SK-N-SH (cell line): Measurements from ENCODE around the gene ESF1. TPM values are rescaled to one million over a fixed set of nuclear protein-coding genes. Genes with fewer than 3 reads are reported as not detected.

ENCODE experiments used
- CTCF ChIA-PET: fragments of 300-600, 350-600 bp; formaldehyde crosslinking; extraction: SDS; loops from one replicate; lab custom pipeline; 2021; lab: Yijun Ruan, JAX
- POLR2A ChIA-PET: fragments of 350-600 bp; sonication (Branson Sonifier 250); formaldehyde crosslinking; extraction: SDS; loops from one replicate; lab custom pipeline; 2020; ENCODE audit warnings: antibody characterized with exemption, inconsistent platforms; lab: Yijun Ruan, JAX
- DNase-seq: peaks from one replicate; pipeline ENCODE4 v3.0.0; 2012
- H2AFZ ChIP-seq: fragments of 200-600 bp; sonication (generic); 2 replicates; pipeline ENCODE4 v1.8.1; 2016; ENCODE audit warnings: antibody characterized with exemption, mild to moderate bottlenecking, low read depth
- H3F3A ChIP-seq: fragments of 200-600 bp; sonication (generic); replicated peaks from 2 replicates; pipeline ENCODE3; 2016; ENCODE audit warnings: antibody characterized with exemption, mild to moderate bottlenecking; ENCODE audit not compliant: insufficient read depth
- H3K27ac ChIP-seq, 2 experiments: fragments of 200-500 bp in 1 of 2; fragments of 200-600 bp in 1 of 2; sonication (Bioruptor generic) in 1 of 2; sonication (generic), shearing (Covaris generic) in 1 of 2; 2 replicates each; pipeline versions ENCODE4 v1.5.1 to v1.6.1; 2014 to 2016; ENCODE audit warnings: low read depth in 2 of 2, inconsistent platforms in 1 of 2, low read length in 1 of 2, mild to moderate bottlenecking in 1 of 2, mixed read lengths in 1 of 2
- H3K27me3 ChIP-seq: fragments of 200-600 bp; sonication (generic), shearing (Covaris generic); 2 replicates; pipeline ENCODE4 v1.6.1; 2016; ENCODE audit warnings: mixed run types; ENCODE audit not compliant: insufficient read depth
- H3K36me3 ChIP-seq, 2 experiments: fragments of 200-500 bp in 1 of 2; fragments of 200-600 bp in 1 of 2; sonication (Bioruptor generic) in 1 of 2; sonication (generic) in 1 of 2; replicated peaks in 1 of 2; 2 replicates each; pipeline versions ENCODE3 to v1.5.1; 2014 to 2016; ENCODE audit warnings: low read length in 1 of 2, mild to moderate bottlenecking in 1 of 2; ENCODE audit not compliant: insufficient read depth in 2 of 2, control insufficient read depth in 1 of 2
- H3K4me1 ChIP-seq, 2 experiments: fragments of 200-500 bp in 1 of 2; fragments of 200-600 bp in 1 of 2; sonication (Bioruptor generic) in 1 of 2; sonication (generic), shearing (Covaris generic) in 1 of 2; 2 replicates each; pipeline versions ENCODE4 v1.5.1 to v1.6.1; 2014 to 2016; ENCODE audit warnings: low read depth in 1 of 2, low read length in 1 of 2, mixed run types in 1 of 2; ENCODE audit not compliant: insufficient read depth in 2 of 2, control insufficient read depth in 1 of 2
- H3K4me2 ChIP-seq: fragments of 200-600 bp; sonication (generic), shearing (Covaris generic); 2 replicates; pipeline ENCODE4 v1.6.1; 2017; ENCODE audit warnings: mixed run types
- H3K4me3 ChIP-seq, 2 experiments: fragments of 200-500 bp in 1 of 2; fragments of 200-600 bp in 1 of 2; sonication (Bioruptor generic) in 1 of 2; sonication (generic), shearing (Covaris generic) in 1 of 2; 2 replicates each; pipeline versions ENCODE4 v1.5.1 to v1.8.1; 2014 to 2016; ENCODE audit warnings: low read depth in 2 of 2, inconsistent platforms in 1 of 2, low read length in 1 of 2, mild to moderate bottlenecking in 1 of 2, mixed read lengths in 1 of 2, moderate library complexity in 1 of 2
- H3K79me2 ChIP-seq: fragments of 200-600 bp; sonication (generic); 2 replicates; pipeline ENCODE4 v1.8.1; 2017; ENCODE audit warnings: mild to moderate bottlenecking; ENCODE audit not compliant: insufficient read depth
- H3K9ac ChIP-seq: fragments of 200-600 bp; sonication (generic); 2 replicates; pipeline ENCODE4 v1.6.1; 2017; ENCODE audit warnings: mixed run types
- H3K9me2 ChIP-seq: fragments of 200-600 bp; sonication (generic); 2 replicates; pipeline ENCODE4 v1.6.1; 2017; ENCODE audit warnings: mixed run types
- H3K9me3 ChIP-seq: fragments of 200-600 bp; sonication (generic); 2 replicates; pipeline ENCODE4 v1.6.1; 2017; ENCODE audit warnings: mixed run types, mild to moderate bottlenecking, moderate library complexity
- H4K20me1 ChIP-seq: fragments of 200-600 bp; sonication (generic); 2 replicates; pipeline ENCODE4 v1.6.1; 2017; ENCODE audit warnings: mild to moderate bottlenecking, mixed run types; ENCODE audit not compliant: insufficient read depth
- ELF1 ChIP-seq: IDR thresholded peaks from 2 replicates; pipeline ENCODE4 v1.4.0; 2012
- EZH2phosphoT487 ChIP-seq: fragments of 200-600 bp; sonication (generic); IDR thresholded peaks from 2 replicates; pipeline ENCODE4 v1.6.1; 2017; ENCODE audit warnings: low read depth, mixed run types, mild to moderate bottlenecking, antibody characterized with exemption, moderate library complexity, borderline replicate concordance
- FOSL2 ChIP-seq: IDR thresholded peaks from 2 replicates; pipeline ENCODE4 v1.4.0; 2012; ENCODE audit warnings: low read depth, mild to moderate bottlenecking, moderate library complexity, borderline replicate concordance
- FOXJ3 ChIP-seq: sonication (generic); formaldehyde crosslinking; IDR thresholded peaks from 2 replicates; pipeline ENCODE4 v1.5.1; 2020; ENCODE audit warnings: mild to moderate bottlenecking, missing genetic modification reagents
- FOXM1 ChIP-seq: IDR thresholded peaks from 2 replicates; pipeline ENCODE4 v1.4.0; 2012; ENCODE audit warnings: low read depth, mild to moderate bottlenecking
- GABPA ChIP-seq: IDR thresholded peaks from 2 replicates; pipeline ENCODE4 v1.4.0; 2012; ENCODE audit warnings: low read depth, mild to moderate bottlenecking
- IRF3 ChIP-seq: fragments of 150-350 bp; IDR thresholded peaks from 2 replicates; pipeline ENCODE4 v1.6.1; 2016; ENCODE audit warnings: mild to moderate bottlenecking, low read depth, low read length
- JUND ChIP-seq: IDR thresholded peaks from 2 replicates; pipeline ENCODE4 v1.4.0; 2012
- NFIC ChIP-seq: IDR thresholded peaks from 2 replicates; pipeline ENCODE4 v1.4.0; 2012; ENCODE audit warnings: borderline replicate concordance
- NRF1 ChIP-seq: IDR thresholded peaks from 2 replicates; pipeline ENCODE4 v1.6.1; 2012; ENCODE audit warnings: low read depth, mild to moderate bottlenecking, low read length
- PBX3 ChIP-seq: IDR thresholded peaks from 2 replicates; pipeline ENCODE4; 2012
- POLR2AphosphoS5 ChIP-seq: IDR thresholded peaks from 2 replicates; pipeline ENCODE4 v1.6.1; 2012; ENCODE audit warnings: low read depth, low read length
- RAD21 ChIP-seq: IDR thresholded peaks from 2 replicates; pipeline ENCODE4 v1.6.1; 2012; ENCODE audit warnings: mild to moderate bottlenecking, low read length
- RCOR1 ChIP-seq: fragments of 150-350 bp; IDR thresholded peaks from 2 replicates; pipeline ENCODE4 v1.6.1; 2017; ENCODE audit warnings: antibody characterized with exemption, low read length
- RFX5 ChIP-seq: IDR thresholded peaks from 2 replicates; pipeline ENCODE4 v1.6.1; 2012; ENCODE audit warnings: mild to moderate bottlenecking, improper control_type of control experiment, low read length
- SIN3A ChIP-seq: IDR thresholded peaks from 2 replicates; pipeline ENCODE4 v1.6.1; 2012; ENCODE audit warnings: low read depth, mild to moderate bottlenecking, low read length, moderate library complexity, borderline replicate concordance
- SMC3 ChIP-seq: IDR thresholded peaks from 2 replicates; pipeline ENCODE4 v1.6.1; 2012; ENCODE audit warnings: low read depth, low read length, improper control_type of control experiment
- TAF1 ChIP-seq: IDR thresholded peaks from 2 replicates; pipeline ENCODE4 v1.6.1; 2012; ENCODE audit warnings: low read depth, mild to moderate bottlenecking, low read length, moderate library complexity, borderline replicate concordance
- TCF12 ChIP-seq: IDR thresholded peaks from 2 replicates; pipeline ENCODE4 v1.4.0; 2012
- USF1 ChIP-seq: IDR thresholded peaks from 2 replicates; pipeline ENCODE4 v1.4.0; 2012; ENCODE audit warnings: low read depth, borderline replicate concordance
- YY1 ChIP-seq: IDR thresholded peaks from 2 replicates; pipeline ENCODE4 v1.4.0; 2012; ENCODE audit warnings: low read depth, mild to moderate bottlenecking
- WGBS: methylation state at CpG from one replicate; pipeline ENCODE4 v1.1.6; 2017; ENCODE audit warnings: low lambda C conversion rate; 5-methylcytosine and 5-hydroxymethylcytosine counted together
- polyA plus RNA-seq, 3 experiments: library from polyadenylated mRNA; depleted of rRNA; stranded (reverse); fragments of >200 nt; gene quantifications; 2 replicates each; pipeline ENCODE4 v1.2.3, GENCODE V29; 2012
- TF ChIP-seq, protein P1 (sequence below): fragments of 200-600 bp; sonication (generic); IDR thresholded peaks from 2 replicates; pipeline ENCODE4 v1.6.1; 2017; ENCODE audit warnings: antibody characterized with exemption, mild to moderate bottlenecking, moderate library complexity

ESF1 gene
- polyA plus RNA-seq, 1 of the 3 experiments (the other 2 are of a cell fraction) = 1.4 TPM

DNA sequence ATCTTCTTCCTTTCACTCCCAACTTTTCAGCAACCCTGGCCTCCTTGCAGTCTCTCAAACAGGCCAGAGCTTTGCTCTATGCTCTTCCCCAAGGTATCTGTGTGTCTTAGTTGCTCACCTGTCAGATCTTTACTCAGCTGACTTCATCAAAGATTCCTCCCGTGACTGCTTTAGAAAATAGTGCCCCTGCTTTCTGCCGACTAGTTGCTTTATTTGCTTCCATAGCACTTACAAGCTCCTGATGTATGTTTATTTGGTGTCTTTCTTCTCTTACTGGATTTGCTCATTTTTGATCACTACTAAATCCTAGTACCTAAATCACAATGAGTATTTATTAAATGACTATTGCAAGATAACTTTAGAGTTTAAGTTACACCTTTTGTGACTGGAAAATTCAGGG, 6.0 kb upstream of the ESF1 start:
- Histone ChIP-seq H4K20me1 (peaks cover 14% of the 10 kb centered on the region; the same call in 1 of the 2 replicates), H3K9ac (no peak overlapping the region), H3K27ac (no peak overlapping the region), H3K4me3 (no peak overlapping the region), H3K27me3 (no peaks in the 10 kb centered on the region), H3K9me2 (no peaks in the 10 kb centered on the region), H3K79me2 (peaks cover 48% of the 10 kb centered on the region), H3K4me2 (no peak overlapping the region), H3F3A (peaks cover 12% of the 10 kb centered on the region), H3K4me1 (peaks cover 0 to 10% of the 10 kb centered on the region in 2 experiments; a peak in 3 of 4 replicates), H2AFZ (no peak overlapping the region), H3K9me3 (no peaks in the 10 kb centered on the region), H3K36me3 (peaks cover 59 to 76% of the 10 kb centered on the region in 2 experiments)
- DNase-seq = no peak
- 95% methylated on average over 2 of the region's 2 CpGs for WGBS
- no peak for TF ChIP-seq POLR2AphosphoS5
- TF ChIP-seq JUND = no peak
- POLR2A ChIA-PET = no interaction called here
- CTCF ChIA-PET = no interaction called here

GRCh38 chr20:13788167-13788834, 3.6 kb upstream of the ESF1 start:
- peak; percentile 58 for DNase-seq
- Histone ChIP-seq H3K27ac (no peak overlapping the region), H3K4me2 (no peak overlapping the region), H4K20me1 (peaks cover 14% of the 10 kb centered on the region; the same call in 1 of the 2 replicates), H2AFZ (no peak overlapping the region), H3K9me3 (no peaks in the 10 kb centered on the region), H3K9ac (no peak overlapping the region), H3K4me1 (peaks cover 7 to 14% of the 10 kb centered on the region in 2 experiments), H3K4me3 (no peak overlapping the region), H3K36me3 (peaks cover 38 to 58% of the 10 kb centered on the region in 2 experiments), H3K79me2 (peaks cover 70% of the 10 kb centered on the region), H3F3A (peaks cover 12% of the 10 kb centered on the region), H3K9me2 (no peaks in the 10 kb centered on the region), H3K27me3 (no peaks in the 10 kb centered on the region)
- CTCF ChIA-PET = interaction anchor here (0.6 to 2.2 kb wide), 15 partner anchors 8 to 668 kb away, joined by 3 to 11 read pairs (median 4); no protein-coding TSS in a partner anchor
- POLR2A ChIA-PET = no interaction called here
- 7% methylated on average over 1 of the region's 1 CpG for WGBS
- no peak for TF ChIP-seq SIN3A
- no peak for TF ChIP-seq IRF3
- no peak for TF ChIP-seq ELF1
- TF ChIP-seq USF1 = no peak
- TF ChIP-seq TCF12 = no peak
- TF ChIP-seq, protein P1, sequence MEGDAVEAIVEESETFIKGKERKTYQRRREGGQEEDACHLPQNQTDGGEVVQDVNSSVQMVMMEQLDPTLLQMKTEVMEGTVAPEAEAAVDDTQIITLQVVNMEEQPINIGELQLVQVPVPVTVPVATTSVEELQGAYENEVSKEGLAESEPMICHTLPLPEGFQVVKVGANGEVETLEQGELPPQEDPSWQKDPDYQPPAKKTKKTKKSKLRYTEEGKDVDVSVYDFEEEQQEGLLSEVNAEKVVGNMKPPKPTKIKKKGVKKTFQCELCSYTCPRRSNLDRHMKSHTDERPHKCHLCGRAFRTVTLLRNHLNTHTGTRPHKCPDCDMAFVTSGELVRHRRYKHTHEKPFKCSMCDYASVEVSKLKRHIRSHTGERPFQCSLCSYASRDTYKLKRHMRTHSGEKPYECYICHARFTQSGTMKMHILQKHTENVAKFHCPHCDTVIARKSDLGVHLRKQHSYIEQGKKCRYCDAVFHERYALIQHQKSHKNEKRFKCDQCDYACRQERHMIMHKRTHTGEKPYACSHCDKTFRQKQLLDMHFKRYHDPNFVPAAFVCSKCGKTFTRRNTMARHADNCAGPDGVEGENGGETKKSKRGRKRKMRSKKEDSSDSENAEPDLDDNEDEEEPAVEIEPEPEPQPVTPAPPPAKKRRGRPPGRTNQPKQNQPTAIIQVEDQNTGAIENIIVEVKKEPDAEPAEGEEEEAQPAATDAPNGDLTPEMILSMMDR = peak; percentile 68
- TF ChIP-seq FOSL2 = no peak
- TF ChIP-seq GABPA = no peak
- TF ChIP-seq TAF1 = no peak
- no peak for TF ChIP-seq NRF1
- TF ChIP-seq RAD21 = peak; percentile 52
- peak; percentile 57 for TF ChIP-seq SMC3
- TF ChIP-seq RCOR1 = no peak
- no peak for TF ChIP-seq YY1
- no peak for TF ChIP-seq FOXM1
- TF ChIP-seq FOXJ3 (CRISPR knock-in tag) = no peak
- TF ChIP-seq PBX3 = no peak
- peak; percentile 15; the same call in 1 of the 2 replicates for TF ChIP-seq RFX5
- TF ChIP-seq POLR2AphosphoS5 = no peak
- TF ChIP-seq NFIC = no peak
- no peak for TF ChIP-seq EZH2phosphoT487
